ENCODE results near the gene INKA2. TPM values are rescaled to one million over a fixed set of nuclear protein-coding genes. Genes with fewer than 3 reads are reported as not detected.

The INKA2 gene
- total RNA-seq, 1 experiment from 2014 or later: 12.3 TPM

DNA sequence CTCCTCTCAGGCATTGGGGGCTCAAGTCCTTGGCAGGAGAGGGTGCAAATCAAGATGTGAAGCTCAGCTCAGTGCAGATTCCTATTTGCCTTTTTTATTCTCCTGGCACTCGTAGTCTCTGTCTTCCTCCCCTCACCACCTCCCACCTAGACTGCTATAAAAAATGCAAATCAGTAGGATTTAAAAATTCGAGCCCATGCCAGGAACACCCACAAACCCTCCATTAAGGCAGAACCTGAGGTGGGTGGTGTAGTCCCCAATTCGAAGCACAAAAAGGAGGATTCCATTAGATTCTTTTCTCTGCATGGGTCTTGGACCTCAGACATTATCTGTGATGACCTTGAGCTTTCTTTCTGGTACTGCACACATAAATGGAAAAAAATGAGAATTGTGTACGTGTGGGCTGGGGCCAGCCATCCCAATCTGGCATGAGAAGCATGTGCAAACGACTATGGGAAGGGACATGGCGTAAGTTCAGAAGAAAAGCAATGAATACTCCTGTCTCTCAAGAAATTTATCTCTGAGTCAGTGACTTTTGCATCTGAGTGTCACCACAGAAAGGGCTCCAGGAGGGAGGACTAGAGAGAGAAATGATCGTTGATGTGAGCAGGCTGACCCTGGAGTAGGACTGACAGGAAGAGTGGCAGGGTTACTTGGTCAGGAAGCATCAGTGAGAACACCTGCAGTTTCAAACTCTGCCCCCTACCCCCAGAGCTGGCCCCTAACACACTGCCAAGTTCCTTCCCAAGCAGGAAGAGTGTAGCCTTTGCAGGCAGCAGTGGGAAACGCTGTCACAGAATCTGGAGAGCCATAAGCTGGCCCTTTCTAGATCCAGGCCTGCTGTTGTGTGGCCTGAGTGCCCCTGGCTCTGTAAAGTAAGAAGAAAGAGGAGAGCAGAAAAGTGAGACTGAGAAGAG is 1.7 kb downstream of the INKA2 start:
- Histone ChIP-seq H4K91ac (ENCODE audit: insufficient read length, low read depth, low read length) (no peak overlapping the region), H2AFZ (ENCODE audit: low read length) (no peak overlapping the region), H3K23ac (ENCODE audit: insufficient read length, low read depth, low read length) (no peak overlapping the region), H2AK5ac (ENCODE audit: insufficient read length, low read length) (no peak overlapping the region), H2BK120ac (ENCODE audit: low read depth, low read length, poor library complexity, severe bottlenecking) (no peak overlapping the region), H3K4ac (ENCODE audit: low read depth, low read length) (no peak overlapping the region), H3T11ph (ENCODE audit: low read length) (no peak overlapping the region), H3K9ac (ENCODE audit: extremely low read depth, insufficient read length, low read length) (no peak overlapping the region), H4K20me1 (ENCODE audit: control insufficient read depth, insufficient read depth, insufficient read length) (no peaks in the 10 kb centered on the region), H3K79me1 (ENCODE audit: insufficient read depth, low read depth, low read length, poor library complexity, severe bottlenecking) (no peaks in the 10 kb centered on the region), H3K14ac (ENCODE audit: insufficient read depth, low read length) (peak overlapping the region; percentile 25; the same call in 1 of the 2 replicates), H3K23me2 (ENCODE audit: insufficient read length, low read depth, low read length, poor library complexity, severe bottlenecking) (peaks cover 19% of the 10 kb centered on the region), H2BK15ac (ENCODE audit: low read depth, low read length) (no peak overlapping the region), H2BK5ac (ENCODE audit: insufficient read length, low read length) (no peak overlapping the region), H2BK12ac (ENCODE audit: insufficient read length, low read depth, low read length) (no peak overlapping the region), H3K18ac (ENCODE audit: insufficient read length, low read depth, low read length) (no peak overlapping the region), H2BK20ac (ENCODE audit: low read depth, low read length, poor library complexity, severe bottlenecking) (no peak overlapping the region), H3K56ac (ENCODE audit: insufficient read length, low read depth, low read length) (no peak overlapping the region), H3K9me3 (ENCODE audit: control insufficient read depth, low read depth, low read length) (no peaks in the 10 kb centered on the region), H3K4me1 (ENCODE audit: insufficient read depth, low read length) (peaks cover 25% of the 10 kb centered on the region), H3K27me3 (ENCODE audit: insufficient read depth, low read length) (no peaks in the 10 kb centered on the region), H3K4me2 (ENCODE audit: insufficient read depth, insufficient read length, low read length) (peak overlapping the region; percentile 81), H3K27ac (ENCODE audit: insufficient read length, low read depth, low read length) (no peak overlapping the region), H4K5ac (ENCODE audit: insufficient read length, low read depth, low read length) (no peak overlapping the region), H4K8ac (replicated peaks; ENCODE audit: insufficient read length, low read depth, low read length) (no peak overlapping the region), H3K79me2 (ENCODE audit: insufficient read depth, low read length) (no peaks in the 10 kb centered on the region; the same call in 1 of the 2 replicates)
- no peaks in the 10 kb centered on the region; a peak in 1 of 5 replicates for H3K9me3 Mint-ChIP-seq
- peak overlapping the region; percentile 90 to 92 for H3K4me3 Mint-ChIP-seq
- H3K36me3 Mint-ChIP-seq (ENCODE audit: insufficient read depth in 1 of 3, low read depth in 3 of 3): no peaks in the 10 kb centered on the region
- no CpG with 5 or more reads among the region's 8 CpGs for WGBS (ENCODE audit: extremely low coverage, insufficient read length, low lambda C conversion rate)
- no peak for DNase-seq
- peak overlapping the region in 1 of 3 experiments; percentile 6; a peak in 3 of 7 replicates for H3K27ac Mint-ChIP-seq
- peaks cover 10 to 16% of the 10 kb centered on the region in 2 experiments for H3K4me1 Mint-ChIP-seq
- H3K27me3 Mint-ChIP-seq (ENCODE audit: low read depth): peaks cover 24% of the 10 kb centered on the region
- TF ChIP-seq, protein P1, sequence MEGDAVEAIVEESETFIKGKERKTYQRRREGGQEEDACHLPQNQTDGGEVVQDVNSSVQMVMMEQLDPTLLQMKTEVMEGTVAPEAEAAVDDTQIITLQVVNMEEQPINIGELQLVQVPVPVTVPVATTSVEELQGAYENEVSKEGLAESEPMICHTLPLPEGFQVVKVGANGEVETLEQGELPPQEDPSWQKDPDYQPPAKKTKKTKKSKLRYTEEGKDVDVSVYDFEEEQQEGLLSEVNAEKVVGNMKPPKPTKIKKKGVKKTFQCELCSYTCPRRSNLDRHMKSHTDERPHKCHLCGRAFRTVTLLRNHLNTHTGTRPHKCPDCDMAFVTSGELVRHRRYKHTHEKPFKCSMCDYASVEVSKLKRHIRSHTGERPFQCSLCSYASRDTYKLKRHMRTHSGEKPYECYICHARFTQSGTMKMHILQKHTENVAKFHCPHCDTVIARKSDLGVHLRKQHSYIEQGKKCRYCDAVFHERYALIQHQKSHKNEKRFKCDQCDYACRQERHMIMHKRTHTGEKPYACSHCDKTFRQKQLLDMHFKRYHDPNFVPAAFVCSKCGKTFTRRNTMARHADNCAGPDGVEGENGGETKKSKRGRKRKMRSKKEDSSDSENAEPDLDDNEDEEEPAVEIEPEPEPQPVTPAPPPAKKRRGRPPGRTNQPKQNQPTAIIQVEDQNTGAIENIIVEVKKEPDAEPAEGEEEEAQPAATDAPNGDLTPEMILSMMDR (conservative IDR thresholded peaks at IDR 0.05): no peak
